LNCAP (cell line): ENCODE data around the gene MYOM3.

ENCODE experiments used
- CTCF ChIP-seq: fragments of 450-650 bp; IDR thresholded peaks from 2 replicates; pipeline ENCODE4 v1.5.1; 2017; ENCODE audit warnings: mild to moderate bottlenecking

The MYOM3 gene

GRCh38 chr1:24096739-24097103 is 15.2 kb downstream of the MYOM3 start:
- TF ChIP-seq CTCF = no peak

GRCh38 chr1:24096009-24096738 is 15.8 kb downstream of the MYOM3 start:
- no peak for TF ChIP-seq CTCF

- no peak for TF ChIP-seq CTCF
Observed at GRCh38 chr1:24095140-24095859, 16.6 kb downstream of the MYOM3 start.

DNA sequence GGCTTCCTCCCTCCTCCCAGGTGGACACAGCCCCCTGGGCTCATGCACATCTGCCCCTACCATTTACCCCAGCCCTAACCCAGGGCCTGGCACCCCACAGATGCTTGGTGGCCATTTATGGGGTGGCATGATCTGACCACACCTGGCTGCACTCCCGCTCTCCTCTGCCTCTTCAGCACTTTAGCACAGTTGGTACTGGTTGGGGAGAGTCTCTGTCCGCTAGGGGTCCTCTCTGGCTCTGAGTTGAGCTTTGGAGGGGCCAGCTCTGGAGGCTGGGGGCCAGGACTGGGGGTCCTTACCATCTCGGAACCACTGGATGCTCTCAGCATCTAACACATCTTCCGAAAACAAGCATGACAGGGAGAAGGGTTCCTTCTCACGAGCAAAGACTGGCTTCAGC is 17.4 kb downstream of the MYOM3 start:
- no peak for TF ChIP-seq CTCF

- TF ChIP-seq CTCF = no peak
Observed at GRCh38 chr1:24093732-24094131, 18.2 kb downstream of the MYOM3 start.

GRCh38 chr1:24092979-24093378 is 19.0 kb downstream of the MYOM3 start:
- no peak for TF ChIP-seq CTCF

DNA sequence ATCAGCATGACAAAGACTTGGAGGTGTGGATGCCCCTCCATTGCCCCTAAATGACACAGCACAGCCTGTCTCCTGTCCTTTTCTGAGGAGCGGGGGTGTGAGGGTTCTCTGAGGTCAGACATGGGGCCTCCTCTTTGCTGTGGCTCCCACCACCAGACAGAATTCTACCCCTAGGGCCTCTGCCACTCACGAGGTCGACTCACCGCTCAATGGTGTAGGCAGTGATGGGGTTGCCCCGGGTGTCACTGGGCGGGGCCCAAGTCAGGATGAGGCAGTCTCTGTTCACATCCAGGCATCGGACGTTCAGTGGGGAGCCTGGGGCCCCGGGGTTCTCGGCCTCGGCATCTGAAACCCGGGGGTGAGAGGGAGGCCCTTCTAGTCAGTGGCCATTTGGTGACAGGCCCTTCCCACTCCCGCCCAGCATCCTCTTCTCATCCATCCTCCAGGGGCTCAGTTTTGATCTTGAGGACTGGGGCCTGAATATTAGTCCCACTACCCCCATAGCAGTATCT is 19.9 kb downstream of the MYOM3 start:
- no peak for TF ChIP-seq CTCF
